ENCODE measurements around the gene KCNIP1.

DNA sequence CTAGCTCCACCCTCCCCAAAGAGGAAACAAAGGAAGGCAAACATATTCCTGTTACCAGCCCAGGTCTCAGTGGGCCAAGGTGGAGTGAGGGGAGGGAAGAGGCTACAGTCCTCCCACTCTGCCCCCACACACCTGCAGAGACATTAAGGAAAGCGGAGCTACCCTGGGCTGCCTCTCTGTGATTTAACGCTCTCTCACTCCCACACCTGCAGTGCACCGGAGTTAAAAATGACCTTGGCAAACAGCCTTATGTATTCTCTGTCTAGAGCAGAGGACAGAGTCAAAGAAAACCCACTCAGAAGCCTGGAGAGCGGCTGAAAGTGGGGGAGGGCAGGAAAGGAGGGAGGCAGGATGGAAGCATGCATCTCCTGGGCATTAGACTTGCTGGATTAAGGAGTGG is 32.7 kb downstream of the KCNIP1 start:
- TF ChIP-seq, protein P1, sequence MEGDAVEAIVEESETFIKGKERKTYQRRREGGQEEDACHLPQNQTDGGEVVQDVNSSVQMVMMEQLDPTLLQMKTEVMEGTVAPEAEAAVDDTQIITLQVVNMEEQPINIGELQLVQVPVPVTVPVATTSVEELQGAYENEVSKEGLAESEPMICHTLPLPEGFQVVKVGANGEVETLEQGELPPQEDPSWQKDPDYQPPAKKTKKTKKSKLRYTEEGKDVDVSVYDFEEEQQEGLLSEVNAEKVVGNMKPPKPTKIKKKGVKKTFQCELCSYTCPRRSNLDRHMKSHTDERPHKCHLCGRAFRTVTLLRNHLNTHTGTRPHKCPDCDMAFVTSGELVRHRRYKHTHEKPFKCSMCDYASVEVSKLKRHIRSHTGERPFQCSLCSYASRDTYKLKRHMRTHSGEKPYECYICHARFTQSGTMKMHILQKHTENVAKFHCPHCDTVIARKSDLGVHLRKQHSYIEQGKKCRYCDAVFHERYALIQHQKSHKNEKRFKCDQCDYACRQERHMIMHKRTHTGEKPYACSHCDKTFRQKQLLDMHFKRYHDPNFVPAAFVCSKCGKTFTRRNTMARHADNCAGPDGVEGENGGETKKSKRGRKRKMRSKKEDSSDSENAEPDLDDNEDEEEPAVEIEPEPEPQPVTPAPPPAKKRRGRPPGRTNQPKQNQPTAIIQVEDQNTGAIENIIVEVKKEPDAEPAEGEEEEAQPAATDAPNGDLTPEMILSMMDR (tag by site-specific recombination; IDR thresholded peaks at IDR 0.05) = no peak
- TF ChIP-seq SP2 (tag by site-specific recombination; IDR thresholded peaks at IDR 0.05) (no peak), ZNF324 (tag by site-specific recombination; IDR thresholded peaks at IDR 0.05) (no peak), ZNF785 (tag by site-specific recombination; IDR thresholded peaks at IDR 0.05) (no peak), ZNF24 (tag by site-specific recombination; IDR thresholded peaks at IDR 0.05) (no peak), ZNF837 (tag by site-specific recombination; IDR thresholded peaks at IDR 0.05) (no peak), YY1 (tag by site-specific recombination; IDR thresholded peaks at IDR 0.05) (no peak), ZNF292 (tag by site-specific recombination; IDR thresholded peaks at IDR 0.05; ENCODE audit: borderline replicate concordance, low read depth) (no peak), ZNF211 (tag by site-specific recombination; IDR thresholded peaks at IDR 0.05; ENCODE audit: low read depth) (no peak)
- TF ChIP-seq, protein P2, sequence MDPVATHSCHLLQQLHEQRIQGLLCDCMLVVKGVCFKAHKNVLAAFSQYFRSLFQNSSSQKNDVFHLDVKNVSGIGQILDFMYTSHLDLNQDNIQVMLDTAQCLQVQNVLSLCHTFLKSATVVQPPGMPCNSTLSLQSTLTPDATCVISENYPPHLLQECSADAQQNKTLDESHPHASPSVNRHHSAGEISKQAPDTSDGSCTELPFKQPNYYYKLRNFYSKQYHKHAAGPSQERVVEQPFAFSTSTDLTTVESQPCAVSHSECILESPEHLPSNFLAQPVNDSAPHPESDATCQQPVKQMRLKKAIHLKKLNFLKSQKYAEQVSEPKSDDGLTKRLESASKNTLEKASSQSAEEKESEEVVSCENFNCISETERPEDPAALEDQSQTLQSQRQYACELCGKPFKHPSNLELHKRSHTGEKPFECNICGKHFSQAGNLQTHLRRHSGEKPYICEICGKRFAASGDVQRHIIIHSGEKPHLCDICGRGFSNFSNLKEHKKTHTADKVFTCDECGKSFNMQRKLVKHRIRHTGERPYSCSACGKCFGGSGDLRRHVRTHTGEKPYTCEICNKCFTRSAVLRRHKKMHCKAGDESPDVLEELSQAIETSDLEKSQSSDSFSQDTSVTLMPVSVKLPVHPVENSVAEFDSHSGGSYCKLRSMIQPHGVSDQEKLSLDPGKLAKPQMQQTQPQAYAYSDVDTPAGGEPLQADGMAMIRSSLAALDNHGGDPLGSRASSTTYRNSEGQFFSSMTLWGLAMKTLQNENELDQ (tag by site-specific recombination; IDR thresholded peaks at IDR 0.05; ENCODE audit: low read depth) = no peak
- TF ChIP-seq, protein P3, sequence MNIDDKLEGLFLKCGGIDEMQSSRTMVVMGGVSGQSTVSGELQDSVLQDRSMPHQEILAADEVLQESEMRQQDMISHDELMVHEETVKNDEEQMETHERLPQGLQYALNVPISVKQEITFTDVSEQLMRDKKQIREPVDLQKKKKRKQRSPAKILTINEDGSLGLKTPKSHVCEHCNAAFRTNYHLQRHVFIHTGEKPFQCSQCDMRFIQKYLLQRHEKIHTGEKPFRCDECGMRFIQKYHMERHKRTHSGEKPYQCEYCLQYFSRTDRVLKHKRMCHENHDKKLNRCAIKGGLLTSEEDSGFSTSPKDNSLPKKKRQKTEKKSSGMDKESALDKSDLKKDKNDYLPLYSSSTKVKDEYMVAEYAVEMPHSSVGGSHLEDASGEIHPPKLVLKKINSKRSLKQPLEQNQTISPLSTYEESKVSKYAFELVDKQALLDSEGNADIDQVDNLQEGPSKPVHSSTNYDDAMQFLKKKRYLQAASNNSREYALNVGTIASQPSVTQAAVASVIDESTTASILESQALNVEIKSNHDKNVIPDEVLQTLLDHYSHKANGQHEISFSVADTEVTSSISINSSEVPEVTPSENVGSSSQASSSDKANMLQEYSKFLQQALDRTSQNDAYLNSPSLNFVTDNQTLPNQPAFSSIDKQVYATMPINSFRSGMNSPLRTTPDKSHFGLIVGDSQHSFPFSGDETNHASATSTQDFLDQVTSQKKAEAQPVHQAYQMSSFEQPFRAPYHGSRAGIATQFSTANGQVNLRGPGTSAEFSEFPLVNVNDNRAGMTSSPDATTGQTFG (tag by site-specific recombination; IDR thresholded peaks at IDR 0.05; ENCODE audit: borderline replicate concordance) = no peak
- TF ChIP-seq, protein P4, sequence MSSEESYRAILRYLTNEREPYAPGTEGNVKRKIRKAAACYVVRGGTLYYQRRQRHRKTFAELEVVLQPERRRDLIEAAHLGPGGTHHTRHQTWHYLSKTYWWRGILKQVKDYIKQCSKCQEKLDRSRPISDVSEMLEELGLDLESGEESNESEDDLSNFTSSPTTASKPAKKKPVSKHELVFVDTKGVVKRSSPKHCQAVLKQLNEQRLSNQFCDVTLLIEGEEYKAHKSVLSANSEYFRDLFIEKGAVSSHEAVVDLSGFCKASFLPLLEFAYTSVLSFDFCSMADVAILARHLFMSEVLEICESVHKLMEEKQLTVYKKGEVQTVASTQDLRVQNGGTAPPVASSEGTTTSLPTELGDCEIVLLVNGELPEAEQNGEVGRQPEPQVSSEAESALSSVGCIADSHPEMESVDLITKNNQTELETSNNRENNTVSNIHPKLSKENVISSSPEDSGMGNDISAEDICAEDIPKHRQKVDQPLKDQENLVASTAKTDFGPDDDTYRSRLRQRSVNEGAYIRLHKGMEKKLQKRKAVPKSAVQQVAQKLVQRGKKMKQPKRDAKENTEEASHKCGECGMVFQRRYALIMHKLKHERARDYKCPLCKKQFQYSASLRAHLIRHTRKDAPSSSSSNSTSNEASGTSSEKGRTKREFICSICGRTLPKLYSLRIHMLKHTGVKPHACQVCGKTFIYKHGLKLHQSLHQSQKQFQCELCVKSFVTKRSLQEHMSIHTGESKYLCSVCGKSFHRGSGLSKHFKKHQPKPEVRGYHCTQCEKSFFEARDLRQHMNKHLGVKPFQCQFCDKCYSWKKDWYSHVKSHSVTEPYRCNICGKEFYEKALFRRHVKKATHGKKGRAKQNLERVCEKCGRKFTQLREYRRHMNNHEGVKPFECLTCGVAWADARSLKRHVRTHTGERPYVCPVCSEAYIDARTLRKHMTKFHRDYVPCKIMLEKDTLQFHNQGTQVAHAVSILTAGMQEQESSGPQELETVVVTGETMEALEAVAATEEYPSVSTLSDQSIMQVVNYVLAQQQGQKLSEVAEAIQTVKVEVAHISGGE (tag by site-specific recombination; conservative IDR thresholded peaks at IDR 0.05; ENCODE audit: low read depth) = no peak
- TF ChIP-seq, protein P5, sequence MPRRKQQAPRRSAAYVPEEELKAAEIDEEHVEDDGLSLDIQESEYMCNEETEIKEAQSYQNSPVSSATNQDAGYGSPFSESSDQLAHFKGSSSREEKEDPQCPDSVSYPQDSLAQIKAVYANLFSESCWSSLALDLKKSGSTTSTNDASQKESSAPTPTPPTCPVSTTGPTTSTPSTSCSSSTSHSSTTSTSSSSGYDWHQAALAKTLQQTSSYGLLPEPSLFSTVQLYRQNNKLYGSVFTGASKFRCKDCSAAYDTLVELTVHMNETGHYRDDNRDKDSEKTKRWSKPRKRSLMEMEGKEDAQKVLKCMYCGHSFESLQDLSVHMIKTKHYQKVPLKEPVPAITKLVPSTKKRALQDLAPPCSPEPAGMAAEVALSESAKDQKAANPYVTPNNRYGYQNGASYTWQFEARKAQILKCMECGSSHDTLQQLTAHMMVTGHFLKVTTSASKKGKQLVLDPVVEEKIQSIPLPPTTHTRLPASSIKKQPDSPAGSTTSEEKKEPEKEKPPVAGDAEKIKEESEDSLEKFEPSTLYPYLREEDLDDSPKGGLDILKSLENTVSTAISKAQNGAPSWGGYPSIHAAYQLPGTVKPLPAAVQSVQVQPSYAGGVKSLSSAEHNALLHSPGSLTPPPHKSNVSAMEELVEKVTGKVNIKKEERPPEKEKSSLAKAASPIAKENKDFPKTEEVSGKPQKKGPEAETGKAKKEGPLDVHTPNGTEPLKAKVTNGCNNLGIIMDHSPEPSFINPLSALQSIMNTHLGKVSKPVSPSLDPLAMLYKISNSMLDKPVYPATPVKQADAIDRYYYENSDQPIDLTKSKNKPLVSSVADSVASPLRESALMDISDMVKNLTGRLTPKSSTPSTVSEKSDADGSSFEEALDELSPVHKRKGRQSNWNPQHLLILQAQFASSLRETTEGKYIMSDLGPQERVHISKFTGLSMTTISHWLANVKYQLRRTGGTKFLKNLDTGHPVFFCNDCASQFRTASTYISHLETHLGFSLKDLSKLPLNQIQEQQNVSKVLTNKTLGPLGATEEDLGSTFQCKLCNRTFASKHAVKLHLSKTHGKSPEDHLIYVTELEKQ (tag by site-specific recombination; IDR thresholded peaks at IDR 0.05; ENCODE audit: borderline replicate concordance) = no peak

Measured in HEK293 (cell line).